Left cardiac atrium (tissue), 4 donors: Measurements from ENCODE around the gene SAMD8. TPM values are rescaled to one million over a fixed set of nuclear protein-coding genes. Genes with fewer than 3 reads are reported as not detected.

ENCODE experiments used
- ATAC-seq, 2 donors: fragments of 200-7000 bp; cut with Tn5 transposase; one replicate each; pipeline ENCODE4 v1.9.1; 2020; ENCODE audit warnings: mild to moderate bottlenecking in 2 of 2, moderate library complexity in 2 of 2
- DNase-seq: peaks from one replicate; pipeline ENCODE4 v3.0.0-alpha.2; 2020
- intact Hi-C, 2 donors: fragments of 100-400 bp; cut with DNase I; formaldehyde crosslinking; loops; one replicate each; pipeline versions ENCODE4 v1.14.1 to v1.15.1; 2022 to 2023
- long read RNA-seq: library from polyadenylated mRNA; unstranded; transcript quantifications from one replicate; pipeline ENCODE4 v2.0.0, GENCODE V29; 2021
- total RNA-seq, 2 donors: library from RNA; stranded (reverse); fragmentation: NEBNext Ultra II Directional; extraction: Animal tissue kit (Norgen Biotek cat#: 25700); gene quantifications; one replicate each; pipeline ENCODE4 v1.2.1, GENCODE V29; 2021
- donor health status: DM: no; HTN: yes; CAD: no.
- donor health status: DM: no; HTN: yes; CAD: no; lungs with severe emphysema.
- donor health status: DM: yes; HTN: yes; CAD: no.
- donor health status: Dilated cardiomyopathy.

Gene SAMD8
- 10 to 100 TPM; 21.9 to 23.8 TPM for total RNA-seq
- long read RNA-seq, transcript SAMD8-202 (6 exons, 1,654 nt), result major isoform, 6 of 9 reads
- long read RNA-seq, partial matches to known transcripts, result 0 of 9 reads
- long read RNA-seq, other reads (novel, unspliced or antisense), result 3 of 9 reads

- peak; percentile 91 for ATAC-seq
- intact Hi-C loops, result loop anchor here (10.0 kb wide), 2 partner anchors 73 to 123 kb away; partner anchors contain the start of gene COMTD1 (in 1 of the 2)
- peak; percentile 98 for DNase-seq
Observed at GRCh38 chr10:75111365-75111906, at the start of gene SAMD8. Gene SAMD8 (plus strand): TSS chr10:75111656. CDS start chr10:75150529, 38,873 bp downstream.

GRCh38 chr10:75061709-75062505, 49.5 kb upstream of the SAMD8 start:
- DNase-seq (no peak), ATAC-seq (peak in 1 of 2 donors; percentile 23)
- intact Hi-C loops, result no loop called here

GRCh38 chr10:75062506-75063299, 48.8 kb upstream of the SAMD8 start:
- intact Hi-C loops, result no loop called here
- ATAC-seq (peak; percentile 34 to 80), DNase-seq (no peak)

GRCh38 chr10:75063461-75064230, 47.8 kb upstream of the SAMD8 start:
- no peak for DNase-seq
- intact Hi-C loops, result no loop called here

GRCh38 chr10:75065076-75065475, 46.4 kb upstream of the SAMD8 start:
- ATAC-seq (no peak), DNase-seq (no peak)
- intact Hi-C loops, result no loop called here

More at GRCh38 chr10:75063461-75064230, 47.8 kb upstream of the SAMD8 start:
- no peak for ATAC-seq

GRCh38 chr10:75066271-75066670, 45.2 kb upstream of the SAMD8 start:
- DNase-seq, result no peak
- intact Hi-C loops, result no loop called here
- ATAC-seq, result no peak

GRCh38 chr10:75067272-75067671, 44.2 kb upstream of the SAMD8 start:
- intact Hi-C loops, result no loop called here
- DNase-seq (no peak), ATAC-seq (no peak)

GRCh38 chr10:75068523-75068922, 42.9 kb upstream of the SAMD8 start:
- intact Hi-C loops, result no loop called here
- ATAC-seq (no peak), DNase-seq (no peak)

GRCh38 chr10:75070476-75070875, 41.0 kb upstream of the SAMD8 start:
- intact Hi-C loops, result no loop called here
- DNase-seq (peak; percentile 40), ATAC-seq (peak in 1 of 2 donors; percentile 49)

GRCh38 chr10:75070961-75071428, 40.5 kb upstream of the SAMD8 start:
- intact Hi-C loops, result no loop called here
- DNase-seq (no peak), ATAC-seq (peak in 1 of 2 donors; percentile 24)

- DNase-seq, result no peak
- intact Hi-C loops, result no loop called here
- no peak for ATAC-seq
Observed at GRCh38 chr10:75071756-75072155, 39.7 kb upstream of the SAMD8 start.

- DNase-seq (no peak), ATAC-seq (no peak)
- intact Hi-C loops, result no loop called here
Observed at GRCh38 chr10:75072727-75073126, 38.7 kb upstream of the SAMD8 start.

GRCh38 chr10:75073442-75073841, 38.0 kb upstream of the SAMD8 start:
- DNase-seq, result no peak
- intact Hi-C loops, result no loop called here
- ATAC-seq, result no peak

- intact Hi-C loops, result no loop called here
- ATAC-seq, result no peak
- no peak for DNase-seq
Observed at GRCh38 chr10:75074711-75075445, 36.6 kb upstream of the SAMD8 start.

- no peak for DNase-seq
- intact Hi-C loops, result no loop called here
- no peak for ATAC-seq
Observed at GRCh38 chr10:75076348-75076747, 35.1 kb upstream of the SAMD8 start.

- no peak for ATAC-seq
- intact Hi-C loops, result no loop called here
Observed at GRCh38 chr10:75079436-75080083, 31.9 kb upstream of the SAMD8 start.

GRCh38 chr10:75080554-75080953, 30.9 kb upstream of the SAMD8 start:
- intact Hi-C loops, result no loop called here
- DNase-seq, result no peak
- no peak for ATAC-seq

More at GRCh38 chr10:75079436-75080083, 31.9 kb upstream of the SAMD8 start:
- no peak for DNase-seq

- no peak for DNase-seq
- no peak for ATAC-seq
Observed at GRCh38 chr10:75081379-75081778, 30.1 kb upstream of the SAMD8 start.

More at GRCh38 chr10:75081379-75081778, 30.1 kb upstream of the SAMD8 start:
- intact Hi-C loops, result no loop called here
